AG20443 (cell line): ENCODE measurements around the gene ANXA3.
"Not testable (repeated sequence)": the region's sequence is repeated elsewhere in the genome, so short reads cannot be mapped to it uniquely, and the experiment has no call there.

Source experiments
- DNase-seq: peaks from one replicate; pipeline ENCODE4 v3.0.0; 2012; ENCODE audit warnings: low spot score, mixed read lengths

Gene ANXA3

DNA sequence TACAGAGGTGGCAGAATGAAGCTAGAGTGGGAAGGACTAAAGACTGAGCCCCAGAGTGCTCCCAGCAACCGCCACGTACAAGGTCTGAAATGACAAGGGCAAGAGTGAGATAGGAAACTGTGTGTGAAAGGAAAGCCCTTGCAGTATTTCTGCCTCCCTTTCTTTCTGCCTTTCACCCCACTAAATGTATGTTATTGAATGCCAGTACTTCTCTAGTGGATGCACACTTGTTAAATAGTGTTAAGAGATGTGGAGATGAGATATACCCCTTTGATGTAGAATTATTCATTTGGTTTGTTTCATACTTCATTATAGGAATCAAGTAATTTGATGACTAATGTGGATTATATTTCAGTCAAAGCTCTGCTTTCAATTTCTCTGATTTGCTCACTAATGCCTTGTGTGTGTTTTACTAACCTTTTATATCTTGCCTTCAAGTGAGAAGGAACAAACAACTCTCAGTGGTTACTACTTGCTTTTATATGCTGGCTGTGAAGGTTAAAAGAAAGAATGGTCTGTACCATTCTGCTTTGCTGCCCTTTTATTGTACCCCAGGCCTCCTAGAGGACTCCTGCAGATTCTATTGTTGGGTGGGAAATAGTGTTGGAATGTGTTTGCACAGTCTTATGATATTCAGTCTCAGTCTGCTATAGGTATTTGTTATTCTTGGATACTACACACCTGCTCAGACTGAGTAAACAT lies 8.0 kb upstream of the ANXA3 start:
- DNase-seq, result no peak

DNA sequence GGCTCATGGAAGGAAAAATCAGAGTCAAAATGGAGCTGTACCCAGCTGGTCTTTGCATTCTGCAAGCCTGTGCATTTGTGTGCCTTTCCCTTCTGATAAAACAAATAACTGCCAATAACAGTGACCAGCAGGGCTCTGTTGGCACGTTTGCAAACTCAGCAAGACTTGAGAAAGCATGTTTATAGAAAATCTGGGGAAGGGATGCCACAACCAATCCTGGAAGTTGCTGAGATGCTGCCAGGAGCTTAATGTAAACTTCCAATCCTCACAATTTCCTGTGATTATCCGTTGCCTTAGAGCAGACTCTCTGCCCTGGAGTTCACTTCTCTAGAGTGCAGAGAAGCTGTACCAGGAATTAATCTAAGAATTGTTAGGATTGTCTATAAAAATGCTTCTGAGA lies 6.9 kb upstream of the ANXA3 start:
- DNase-seq, result no peak

- DNase-seq, result no peak
These were observed 6.0 kb upstream of the ANXA3 start for GRCh38 chr4:78545275-78546246.

DNA sequence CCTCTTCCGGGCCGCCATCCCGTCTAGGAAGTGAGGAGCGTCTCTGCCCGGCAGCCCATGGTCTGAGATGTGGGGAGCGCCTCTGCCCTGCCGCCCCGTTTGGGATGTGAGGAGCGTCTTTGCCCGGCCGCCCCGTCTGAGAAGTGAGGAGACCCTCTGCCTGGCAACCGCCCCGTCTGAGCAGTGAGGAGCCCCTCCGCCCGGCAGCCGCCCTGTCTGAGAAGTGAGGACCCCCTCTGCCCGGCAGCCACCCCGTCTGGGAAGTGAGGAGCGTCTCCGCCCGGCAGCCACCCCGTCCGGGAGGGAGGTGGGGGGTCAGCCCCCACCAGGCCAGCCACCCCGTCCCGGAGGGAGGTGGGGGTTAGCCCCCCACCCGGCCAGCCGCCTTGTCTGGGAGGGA lies 3.7 kb upstream of the ANXA3 start:
- DNase-seq, result not testable (repeated sequence)

GRCh38 chr4:78548889-78549288 lies 2.7 kb upstream of the ANXA3 start:
- DNase-seq, result not testable (repeated sequence)

DNA sequence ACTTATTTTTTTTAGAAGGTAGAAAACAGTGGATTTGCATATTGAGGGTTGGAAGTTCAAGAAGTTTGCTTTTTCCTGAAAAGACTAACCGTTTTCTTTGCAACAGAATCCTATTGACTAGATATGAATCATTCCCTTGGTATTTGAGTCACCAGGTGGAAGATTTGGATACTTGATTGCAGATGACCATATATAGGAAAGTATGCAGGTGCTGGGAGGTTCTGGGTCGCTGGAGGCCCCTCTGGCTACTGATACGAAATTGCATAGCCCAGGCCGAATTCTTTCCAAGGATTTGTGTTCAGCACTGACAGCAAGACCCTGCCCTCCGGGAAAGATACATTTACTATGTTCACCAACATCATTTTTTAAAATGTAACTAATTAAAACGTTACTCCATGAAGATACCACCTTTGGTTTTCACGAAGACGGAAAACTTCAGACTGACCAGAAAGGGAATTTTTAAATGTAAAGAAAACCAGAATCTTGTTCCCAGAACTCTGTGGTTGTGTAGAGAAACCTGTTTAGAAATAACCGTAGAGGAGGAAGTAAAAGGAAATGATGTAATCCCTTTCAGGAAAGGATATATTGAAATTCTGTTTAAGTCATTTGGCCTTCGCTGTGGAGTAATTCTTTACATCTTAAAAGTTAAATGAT lies 946 bp downstream of the ANXA3 start:
- DNase-seq, result no peak

GRCh38 chr4:78553043-78553396 lies 1.4 kb downstream of the ANXA3 start:
- DNase-seq, result no peak

- DNase-seq, result no peak
These were observed 2.0 kb downstream of the ANXA3 start for GRCh38 chr4:78553529-78554060.

GRCh38 chr4:78556665-78557064 lies 5.1 kb downstream of the ANXA3 start:
- DNase-seq, result no peak

DNA sequence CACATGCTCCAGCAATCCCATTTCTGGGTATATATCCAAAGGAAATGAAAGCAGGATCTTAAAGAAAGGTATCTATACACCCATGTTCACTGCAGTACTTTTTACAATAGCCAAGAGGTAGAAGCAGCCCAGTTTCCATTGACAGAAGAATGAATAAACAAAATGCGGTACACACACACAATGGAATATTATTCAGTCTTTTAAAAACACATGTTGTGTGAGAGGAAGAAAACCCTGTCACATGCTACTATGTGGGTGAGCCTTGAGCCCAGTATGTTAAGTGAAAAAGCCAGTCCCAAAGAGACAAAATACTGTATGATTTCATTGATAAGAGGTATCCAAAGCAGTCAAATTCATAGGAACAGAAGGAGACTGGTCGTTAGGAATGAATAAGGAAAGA lies 6.3 kb downstream of the ANXA3 start:
- no peak for DNase-seq

- no peak for DNase-seq
These were observed 6.8 kb downstream of the ANXA3 start for GRCh38 chr4:78558410-78558809.

- peak; percentile 34 for DNase-seq
These were observed 8.9 kb downstream of the ANXA3 start for GRCh38 chr4:78560296-78560963.

GRCh38 chr4:78561677-78562076 lies 10.1 kb downstream of the ANXA3 start:
- no peak for DNase-seq

DNA sequence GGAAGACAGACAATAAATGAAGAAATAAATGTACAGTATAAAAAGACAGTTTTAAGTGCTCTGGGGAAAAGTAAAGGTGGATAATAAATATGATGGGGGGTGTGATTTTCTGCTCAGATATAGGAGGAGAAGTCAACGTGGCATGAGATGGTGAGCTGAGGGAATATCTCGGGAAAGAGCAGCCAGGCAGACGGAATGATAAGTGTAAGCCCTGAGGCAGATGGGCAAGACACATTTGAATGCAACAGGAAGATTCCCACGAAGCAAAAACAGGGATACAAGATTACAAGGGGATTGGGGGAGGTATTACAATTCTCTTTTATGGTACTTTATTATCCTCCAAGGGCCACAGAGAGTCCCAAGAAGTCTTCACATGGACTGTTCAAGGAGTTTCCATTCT lies 11.1 kb downstream of the ANXA3 start:
- no peak for DNase-seq

DNA sequence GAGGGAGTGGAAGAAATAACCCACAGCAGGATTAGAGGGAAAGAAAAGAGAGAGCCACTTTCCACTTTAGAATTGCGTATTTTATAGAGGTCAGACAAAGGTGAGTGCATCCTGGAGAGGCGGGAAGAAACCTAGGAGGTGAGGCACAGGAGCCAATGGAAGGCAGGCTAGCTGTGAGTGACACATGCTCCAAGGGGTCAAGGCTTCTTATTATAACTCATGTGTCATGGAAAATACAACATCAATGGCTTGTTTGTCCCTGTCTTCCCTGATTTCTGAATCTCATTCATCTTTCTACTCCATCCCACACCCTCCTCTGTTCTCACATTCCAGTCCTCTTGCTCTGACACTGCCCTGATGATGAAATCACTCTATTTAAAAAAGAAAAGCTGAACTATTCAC lies 14.4 kb downstream of the ANXA3 start:
- peak; percentile 77 for DNase-seq

- no peak for DNase-seq
These were observed 15.4 kb downstream of the ANXA3 start for GRCh38 chr4:78566834-78567499.

- DNase-seq, result no peak
These were observed 16.0 kb downstream of the ANXA3 start for GRCh38 chr4:78567500-78568060.

GRCh38 chr4:78568640-78569305 lies 17.2 kb downstream of the ANXA3 start:
- no peak for DNase-seq

- peak; percentile 68 for DNase-seq
These were observed 17.8 kb downstream of the ANXA3 start for GRCh38 chr4:78569306-78569821.

GRCh38 chr4:78570117-78570516 lies 18.5 kb downstream of the ANXA3 start:
- DNase-seq, result no peak
